TTC549 (cell line): ENCODE measurements around the gene HDAC10.

Source experiments
- FAIRE-seq: peaks from 2 replicates; lab custom pipeline; 2012; peaks lifted over from hg19 to GRCh38; lab: Jason Lieb, UNC

The HDAC10 gene

DNA sequence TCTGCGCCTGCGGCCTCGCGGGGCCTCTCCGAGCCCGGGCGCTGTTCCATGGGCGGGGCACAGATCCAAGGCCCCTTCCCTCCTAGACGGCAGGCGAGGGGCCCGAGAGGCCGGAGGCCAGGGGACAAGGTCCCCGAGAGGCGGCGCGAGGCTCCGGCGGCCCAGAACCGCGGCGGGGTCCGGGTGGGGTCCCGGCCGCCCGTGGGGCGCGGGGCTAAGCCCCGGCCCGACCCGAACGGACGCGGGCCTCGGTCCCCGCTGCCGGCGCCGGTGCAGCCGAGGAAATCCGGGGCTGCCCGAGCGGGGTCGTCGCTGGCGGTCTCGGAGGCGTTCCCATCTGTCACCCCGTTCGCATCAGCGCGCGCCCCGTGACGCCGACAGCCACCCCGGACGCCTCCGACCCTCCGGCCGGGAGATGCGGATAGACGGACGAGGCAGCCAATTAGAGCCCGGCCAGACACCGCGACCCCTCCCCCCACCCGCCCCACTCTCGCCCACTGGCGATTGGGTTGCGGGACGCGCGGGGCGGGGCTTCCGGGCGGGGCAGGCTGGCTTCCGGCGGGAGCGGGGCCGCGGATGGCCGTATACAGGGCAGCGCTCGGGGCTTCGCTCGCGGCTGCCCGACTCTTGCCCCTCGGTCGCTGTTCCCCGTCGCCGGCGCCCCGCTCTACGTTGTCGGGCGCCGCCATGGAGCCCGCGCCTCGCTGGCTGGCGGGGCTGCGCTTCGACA is 50.4 kb downstream of the HDAC10 start, which contains the start of gene SELENOO:
Gene SELENOO (plus strand): TSS at position 551 of the 730 bp plus-strand sequence. CDS start 26 bp downstream, at position 577.
- no peak for FAIRE-seq

- no peak for FAIRE-seq
Observed at GRCh38 chr22:50199829-50200460, 51.1 kb downstream of the HDAC10 start.

DNA sequence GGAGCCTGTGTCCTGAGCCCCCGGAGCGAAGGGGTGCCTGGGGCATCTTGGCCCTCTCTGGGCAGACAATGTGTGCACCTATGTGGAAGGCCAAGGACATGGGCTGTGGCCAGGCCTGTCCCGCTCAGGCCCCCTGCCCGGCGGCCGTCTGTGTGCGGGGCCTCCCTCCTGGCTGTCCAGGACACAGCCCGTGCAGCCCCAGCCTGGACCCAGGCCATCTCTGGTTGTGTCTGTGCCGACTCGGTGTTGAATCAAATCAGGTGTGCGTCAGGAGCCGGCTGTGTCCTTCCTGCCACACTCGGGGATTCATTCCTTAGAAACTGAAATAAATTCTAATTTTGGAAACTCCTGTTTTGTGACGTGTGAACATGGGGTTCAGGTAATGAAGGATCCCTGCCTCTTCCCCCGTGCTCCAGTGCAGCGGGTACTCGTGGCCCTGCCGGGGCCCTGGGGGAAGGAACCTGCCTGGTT is 51.8 kb downstream of the HDAC10 start:
- no peak for FAIRE-seq

- no peak for FAIRE-seq
Observed at GRCh38 chr22:50198624-50199017, 52.4 kb downstream of the HDAC10 start.

- no peak for FAIRE-seq
Observed at GRCh38 chr22:50197856-50198623, 53.0 kb downstream of the HDAC10 start.

GRCh38 chr22:50197000-50197800 is 53.9 kb downstream of the HDAC10 start:
- no peak for FAIRE-seq

DNA sequence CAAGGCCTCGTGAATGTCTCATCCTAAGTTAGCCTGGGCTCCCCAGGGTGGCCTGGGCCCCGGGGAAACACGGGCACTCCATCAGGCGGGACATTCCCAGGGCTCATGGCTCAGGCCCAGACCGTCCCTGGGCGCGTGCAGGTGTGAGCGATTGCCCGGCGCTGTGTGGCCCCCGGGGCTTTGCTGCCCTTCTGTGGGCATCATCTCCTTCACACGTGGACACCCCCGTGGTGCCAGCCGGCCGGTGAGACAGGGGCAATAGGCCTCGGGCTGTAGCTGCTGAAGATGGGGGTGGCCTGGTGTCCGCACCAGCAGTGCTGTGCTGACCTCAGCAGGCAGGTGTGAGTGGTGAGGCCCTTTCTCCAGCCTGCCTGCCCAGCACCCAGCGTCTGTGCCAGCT is 54.8 kb downstream of the HDAC10 start:
- FAIRE-seq: no peak
